ENCODE data around the gene ABCA2.
A peak's percentile ranks its signal among the peaks of the same experiment; 100 is the strongest.

The ABCA2 gene

GRCh38 chr9:137051145-137051724 is 23.2 kb upstream of the ABCA2 start:
- Histone ChIP-seq H3K27ac (ENCODE audit: low read depth, low read length, poor library complexity, severe bottlenecking) (no peak overlapping the region), H3K79me2 (ENCODE audit: insufficient read depth, low read length) (no peaks in the 10 kb centered on the region), H3K27me3 (ENCODE audit: insufficient read depth, low read length) (peaks cover 10% of the 10 kb centered on the region), H3K4me3 (ENCODE audit: low read depth, low read length, poor library complexity, severe bottlenecking) (no peak overlapping the region), H3K4me2 (ENCODE audit: low read length) (no peak overlapping the region), H4K20me1 (ENCODE audit: insufficient read depth, low read length) (no peaks in the 10 kb centered on the region), H3K9me3 (ENCODE audit: low read length) (no peaks in the 10 kb centered on the region), H3F3A (ENCODE audit: insufficient read depth, low read length) (no peaks in the 10 kb centered on the region), H3K4me1 (ENCODE audit: insufficient read depth, low read length, severe bottlenecking) (peaks cover 7% of the 10 kb centered on the region), H3K9ac (ENCODE audit: low read length) (no peak overlapping the region), H2AFZ (ENCODE audit: low read length) (no peak overlapping the region), H3K36me3 (ENCODE audit: insufficient read depth, low read length) (no peaks in the 10 kb centered on the region), H3K9me2 (ENCODE audit: low read depth, low read length) (no peaks in the 10 kb centered on the region)
- no peak for TF ChIP-seq CTCF (IDR thresholded peaks at IDR 0.05; ENCODE audit: low read length)
- TF ChIP-seq EZH2 (IDR thresholded peaks at IDR 0.05; ENCODE audit: borderline replicate concordance, low read length): no peak

GRCh38 chr9:137050570-137050969 is 22.5 kb upstream of the ABCA2 start:
- Histone ChIP-seq H3F3A (ENCODE audit: insufficient read depth, low read length) (no peaks in the 10 kb centered on the region), H3K4me2 (ENCODE audit: low read length) (no peak overlapping the region), H3K4me1 (ENCODE audit: insufficient read depth, low read length, severe bottlenecking) (peaks cover 11% of the 10 kb centered on the region), H3K27me3 (ENCODE audit: insufficient read depth, low read length) (peaks cover 7% of the 10 kb centered on the region), H3K9me2 (ENCODE audit: low read depth, low read length) (no peaks in the 10 kb centered on the region), H3K9ac (ENCODE audit: low read length) (no peak overlapping the region), H3K79me2 (ENCODE audit: insufficient read depth, low read length) (no peaks in the 10 kb centered on the region), H3K9me3 (ENCODE audit: low read length) (no peaks in the 10 kb centered on the region), H3K4me3 (ENCODE audit: low read depth, low read length, poor library complexity, severe bottlenecking) (no peak overlapping the region), H3K27ac (ENCODE audit: low read depth, low read length, poor library complexity, severe bottlenecking) (no peak overlapping the region), H4K20me1 (ENCODE audit: insufficient read depth, low read length) (no peaks in the 10 kb centered on the region), H3K36me3 (ENCODE audit: insufficient read depth, low read length) (no peaks in the 10 kb centered on the region), H2AFZ (ENCODE audit: low read length) (no peak overlapping the region)
- no peak for TF ChIP-seq CTCF (IDR thresholded peaks at IDR 0.05; ENCODE audit: low read length)
- no peak for TF ChIP-seq EZH2 (IDR thresholded peaks at IDR 0.05; ENCODE audit: borderline replicate concordance, low read length)

- no peak overlapping the region for H3K4me2 ChIP-seq (ENCODE audit: low read length)
- TF ChIP-seq EZH2 (IDR thresholded peaks at IDR 0.05; ENCODE audit: borderline replicate concordance, low read length) (no peak), CTCF (IDR thresholded peaks at IDR 0.05; ENCODE audit: low read length) (peak; percentile 52; the same call in 1 of the 2 replicates)
- H3K4me1 ChIP-seq (ENCODE audit: insufficient read depth, low read length, severe bottlenecking): peaks cover 11% of the 10 kb centered on the region
- H4K20me1 ChIP-seq (ENCODE audit: insufficient read depth, low read length): no peaks in the 10 kb centered on the region
- no peak overlapping the region for H3K9ac ChIP-seq (ENCODE audit: low read length)
- no peak overlapping the region for H3K27ac ChIP-seq (ENCODE audit: low read depth, low read length, poor library complexity, severe bottlenecking)
- H3K4me3 ChIP-seq (ENCODE audit: low read depth, low read length, poor library complexity, severe bottlenecking): no peak overlapping the region
- peaks cover 11% of the 10 kb centered on the region for H3K27me3 ChIP-seq (ENCODE audit: insufficient read depth, low read length)
- no peaks in the 10 kb centered on the region for H3K36me3 ChIP-seq (ENCODE audit: insufficient read depth, low read length)
- no peaks in the 10 kb centered on the region for H3K9me3 ChIP-seq (ENCODE audit: low read length)
- H2AFZ ChIP-seq (ENCODE audit: low read length): no peak overlapping the region
- no peaks in the 10 kb centered on the region for H3K79me2 ChIP-seq (ENCODE audit: insufficient read depth, low read length)
- no peaks in the 10 kb centered on the region for H3F3A ChIP-seq (ENCODE audit: insufficient read depth, low read length)
- H3K9me2 ChIP-seq (ENCODE audit: low read depth, low read length): no peaks in the 10 kb centered on the region
These were observed 21.8 kb upstream of the ABCA2 start for GRCh38 chr9:137049544-137050449.
